SHP77 treated with DMSO at 0.1 percent for 48 hours (cell line): Measurements from ENCODE around the gene SLC39A11.

Experiments used
- DNase-seq: peaks from one replicate; lab custom pipeline; 2025; lab: John Stamatoyannopoulos, UW

The SLC39A11 gene

GRCh38 chr17:72616447-72616846, 476.0 kb downstream of the SLC39A11 start:
- no peak for DNase-seq

- no peak for DNase-seq
Observed at GRCh38 chr17:72615627-72615991, 476.9 kb downstream of the SLC39A11 start.

GRCh38 chr17:72614871-72615626, 477.4 kb downstream of the SLC39A11 start:
- DNase-seq, result no peak

- no peak for DNase-seq
Observed at GRCh38 chr17:72614476-72614870, 478.0 kb downstream of the SLC39A11 start.

- no peak for DNase-seq
Observed at GRCh38 chr17:72613806-72614292, 478.6 kb downstream of the SLC39A11 start.

- DNase-seq, result no peak
Observed at GRCh38 chr17:72613396-72613795, 479.1 kb downstream of the SLC39A11 start.

GRCh38 chr17:72611172-72611571, 481.3 kb downstream of the SLC39A11 start:
- DNase-seq, result no peak

- no peak for DNase-seq
Observed at GRCh38 chr17:72609501-72609900, 483.0 kb downstream of the SLC39A11 start.

GRCh38 chr17:72608436-72608835, 484.1 kb downstream of the SLC39A11 start:
- no peak for DNase-seq

- DNase-seq, result no peak
Observed at GRCh38 chr17:72606656-72607055, 485.8 kb downstream of the SLC39A11 start.

GRCh38 chr17:72605543-72605942, 486.9 kb downstream of the SLC39A11 start:
- DNase-seq, result no peak

GRCh38 chr17:72604518-72604917, 488.0 kb downstream of the SLC39A11 start:
- peak; percentile 89 for DNase-seq

- DNase-seq, result no peak
Observed at GRCh38 chr17:72603420-72604242, 488.9 kb downstream of the SLC39A11 start.

GRCh38 chr17:72602517-72603419, 489.7 kb downstream of the SLC39A11 start:
- peak; percentile 23 for DNase-seq

GRCh38 chr17:72600934-72601333, 491.6 kb downstream of the SLC39A11 start:
- DNase-seq, result no peak

- DNase-seq, result peak; percentile 6
Observed at GRCh38 chr17:72599891-72600290, 492.6 kb downstream of the SLC39A11 start.

- no peak for DNase-seq
Observed at GRCh38 chr17:72598695-72599094, 493.8 kb downstream of the SLC39A11 start.

GRCh38 chr17:72597354-72598087, 495.0 kb downstream of the SLC39A11 start:
- DNase-seq, result no peak
